ENCODE measurements around the gene PTGES3L.
A peak's percentile ranks its signal among the peaks of the same experiment; 100 is the strongest.

Gene PTGES3L

GRCh38 chr17:42979511-42980273 is at the start of gene PTGES3L:
Gene PTGES3L (minus strand): TSS chr17:42980080. CDS start chr17:42980053, 27 bp downstream.
- no peak for DNase-seq

GRCh38 chr17:43028221-43028861 is 48.5 kb upstream of the PTGES3L start:
- no peak for DNase-seq

DNA sequence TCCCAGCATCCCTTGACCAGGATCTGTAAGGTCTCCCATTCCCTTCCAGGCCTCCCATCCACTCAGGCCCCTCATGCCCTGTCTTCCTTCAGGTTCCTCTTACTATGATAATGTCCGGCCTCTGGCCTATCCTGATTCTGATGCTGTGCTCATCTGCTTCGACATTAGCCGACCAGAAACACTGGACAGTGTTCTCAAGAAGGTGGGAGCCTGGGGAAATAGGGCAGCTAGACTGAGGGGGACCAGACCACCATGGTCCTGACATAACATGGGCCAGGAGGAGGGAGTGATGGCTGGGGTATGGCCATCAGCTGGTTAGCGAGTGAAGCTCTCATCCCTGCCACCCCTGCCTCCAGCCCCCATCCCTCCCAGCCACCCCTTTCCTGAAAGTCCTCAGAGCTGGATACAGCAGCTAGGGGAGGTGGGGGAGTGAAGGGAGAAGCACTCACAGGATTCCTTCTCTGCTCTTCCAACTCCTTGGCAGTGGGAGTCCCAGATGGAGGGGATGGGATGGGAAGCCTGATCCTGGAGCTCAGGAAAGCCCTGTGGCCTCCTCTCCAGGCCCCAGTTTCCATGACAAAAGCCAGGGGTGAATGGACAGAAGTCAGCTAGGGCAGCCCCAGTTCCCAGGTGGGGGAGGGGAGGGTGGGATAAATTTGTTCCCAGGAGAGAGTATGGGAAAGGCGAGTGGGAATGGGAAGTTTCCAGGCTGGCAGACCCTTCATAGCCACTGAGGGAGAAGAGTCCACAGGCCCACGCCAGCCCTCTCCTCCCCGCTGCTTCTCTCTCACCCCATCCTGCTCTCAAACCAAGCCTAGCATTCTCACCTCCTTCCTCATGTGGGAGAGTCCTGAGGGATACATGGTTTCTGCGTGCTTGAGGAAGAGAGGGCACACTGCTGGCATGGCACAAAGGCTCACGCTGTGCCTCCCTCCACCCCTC is 47.5 kb upstream of the PTGES3L start:
- no peak for DNase-seq

GRCh38 chr17:43026595-43026994 is 46.7 kb upstream of the PTGES3L start:
- no peak for DNase-seq

GRCh38 chr17:43025766-43026537 is 46.1 kb upstream of the PTGES3L start:
- no peak for DNase-seq

DNA sequence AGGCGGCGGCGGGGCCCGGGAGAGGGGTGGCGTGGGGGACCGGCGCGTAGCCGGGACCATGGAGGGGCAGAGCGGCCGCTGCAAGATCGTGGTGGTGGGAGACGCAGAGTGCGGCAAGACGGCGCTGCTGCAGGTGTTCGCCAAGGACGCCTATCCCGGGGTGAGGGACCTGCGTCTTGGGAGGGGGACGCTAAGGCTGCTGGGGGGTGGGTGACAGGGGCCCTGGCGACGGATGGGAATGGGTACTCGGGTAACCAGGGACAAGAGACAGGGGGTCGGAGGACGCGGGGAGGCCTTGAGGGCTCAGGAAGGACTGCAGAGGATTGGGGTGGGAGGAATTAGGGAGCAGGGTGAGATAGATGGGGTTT is 45.4 kb upstream of the PTGES3L start:
- no peak for DNase-seq

GRCh38 chr17:43024407-43025289 is 44.8 kb upstream of the PTGES3L start, which contains the start of gene RND2:
Gene RND2 (plus strand): TSS chr17:43025231. CDS start chr17:43025348, 117 bp downstream.
- peak; percentile 90 for DNase-seq

DNA sequence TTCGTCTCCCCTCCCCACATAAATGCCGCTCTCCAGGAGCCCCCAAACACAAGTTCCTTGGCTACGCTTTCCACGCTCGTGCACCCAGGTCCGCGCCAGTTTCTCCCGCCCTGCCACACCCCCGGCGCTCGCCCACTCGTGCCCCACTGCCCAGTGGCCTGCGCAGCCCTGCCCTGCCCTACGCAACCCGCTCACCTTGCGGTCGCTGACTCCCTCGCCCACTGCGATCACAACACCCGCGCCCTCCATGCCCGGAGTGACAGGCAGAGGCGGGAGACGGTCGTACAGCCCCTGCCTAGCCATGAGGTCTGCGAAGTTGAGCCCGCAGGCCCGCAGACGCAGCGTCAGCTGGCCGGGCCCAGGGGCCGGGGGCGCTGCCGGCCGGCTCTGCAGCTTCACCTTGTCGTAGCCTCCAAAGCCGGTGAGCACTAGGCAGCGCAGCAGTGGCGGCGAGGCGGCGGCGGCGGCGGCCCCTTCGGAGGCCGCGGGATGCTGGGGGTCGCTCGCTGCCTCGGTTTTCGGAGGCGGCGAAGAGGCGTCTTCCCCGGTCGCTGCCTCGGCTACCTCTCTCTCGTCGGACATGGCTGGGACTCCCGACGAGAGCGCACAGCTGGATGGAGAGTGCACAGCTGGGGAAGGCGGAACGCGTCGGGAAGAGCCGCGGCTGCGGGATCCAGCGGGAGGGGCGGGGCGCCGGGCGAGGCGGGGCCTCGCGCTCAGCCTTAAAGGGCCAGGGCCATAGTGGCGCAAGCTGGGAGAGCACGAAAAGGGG is 42.0 kb upstream of the PTGES3L start, which contains the start of gene VAT1:
Gene VAT1, minus strand, starts transcription at position 645 of the 772 bp plus-strand sequence. Its CDS starts 63 bp downstream, at position 582.
- DNase-seq, result peak; percentile 83

- DNase-seq, result no peak
These were observed 41.2 kb upstream of the PTGES3L start for GRCh38 chr17:43020789-43021740.

DNA sequence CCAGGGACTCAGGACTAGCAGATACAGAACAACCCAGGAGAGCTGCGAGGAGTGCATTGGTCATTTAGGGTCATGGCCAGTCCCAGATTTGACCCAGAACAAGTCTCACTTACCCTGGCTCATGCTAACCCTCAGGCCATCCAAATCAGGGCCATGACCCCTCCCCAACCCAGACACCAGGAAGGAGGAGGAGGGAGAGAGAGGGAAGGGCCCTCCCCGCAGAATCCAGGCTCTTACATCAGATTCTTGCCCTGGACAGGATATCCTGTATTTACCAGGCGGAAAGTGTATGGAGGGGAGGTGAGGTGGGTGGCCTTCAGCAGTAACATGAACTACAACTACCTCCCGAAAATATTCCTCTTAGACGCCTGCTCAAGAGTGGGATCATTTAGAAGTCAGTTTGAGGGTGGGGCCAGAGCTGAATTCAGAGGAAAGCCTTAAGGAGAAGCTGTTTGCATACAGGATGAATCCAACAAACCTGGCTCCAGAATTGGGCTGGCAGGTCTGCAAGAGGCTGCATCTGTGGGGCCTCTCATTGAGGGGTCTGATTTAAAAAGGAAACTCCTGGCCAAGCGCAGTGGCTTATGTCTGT is 40.2 kb upstream of the PTGES3L start:
- no peak for DNase-seq

- no peak for DNase-seq
These were observed 39.5 kb upstream of the PTGES3L start for GRCh38 chr17:43019418-43019817.

GRCh38 chr17:43018932-43019331 is 39.1 kb upstream of the PTGES3L start:
- DNase-seq, result no peak

DNA sequence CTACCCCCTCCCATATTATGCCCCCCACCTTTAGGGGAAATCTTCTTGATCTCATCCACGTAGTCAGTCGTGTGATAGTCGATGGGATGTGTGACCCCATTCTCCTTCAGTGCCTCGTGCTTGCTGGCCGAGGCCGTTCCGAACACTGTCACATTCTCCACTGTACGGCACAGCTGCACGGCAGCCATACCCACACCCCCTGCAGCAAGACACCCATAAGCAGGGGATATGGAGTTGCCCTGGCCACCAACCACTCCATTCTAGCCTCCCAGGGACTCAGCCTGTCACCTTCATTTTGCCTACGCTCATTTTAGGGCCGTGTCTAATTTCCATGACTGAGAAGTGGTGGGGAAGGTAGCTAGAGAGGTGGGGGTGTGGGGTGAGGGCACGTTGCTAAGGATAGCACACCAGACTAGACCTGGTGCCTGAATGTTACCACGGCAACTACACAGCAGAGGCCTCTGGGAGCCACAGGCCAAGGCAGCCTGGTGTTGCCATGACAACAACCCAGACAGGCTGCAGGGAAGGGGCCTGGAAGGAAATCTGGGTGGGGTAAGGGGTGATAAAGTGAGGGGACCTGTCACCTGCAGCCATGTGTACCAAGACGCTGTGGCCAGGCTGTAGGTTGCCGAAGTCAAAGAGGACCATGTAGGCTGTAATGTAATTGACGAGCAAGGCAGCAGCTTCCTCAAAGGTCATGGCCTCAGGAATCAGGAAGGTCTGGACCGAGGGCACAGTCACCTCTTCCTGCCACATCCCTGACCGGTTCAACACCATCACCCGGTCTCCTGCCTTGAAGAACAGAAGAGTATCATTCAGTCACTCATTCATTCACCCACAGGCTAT is 38.4 kb upstream of the PTGES3L start:
- no peak for DNase-seq

- DNase-seq, result no peak
These were observed 36.3 kb upstream of the PTGES3L start for GRCh38 chr17:43016216-43016615.

- no peak for DNase-seq
These were observed 35.7 kb upstream of the PTGES3L start for GRCh38 chr17:43015579-43015978.

DNA sequence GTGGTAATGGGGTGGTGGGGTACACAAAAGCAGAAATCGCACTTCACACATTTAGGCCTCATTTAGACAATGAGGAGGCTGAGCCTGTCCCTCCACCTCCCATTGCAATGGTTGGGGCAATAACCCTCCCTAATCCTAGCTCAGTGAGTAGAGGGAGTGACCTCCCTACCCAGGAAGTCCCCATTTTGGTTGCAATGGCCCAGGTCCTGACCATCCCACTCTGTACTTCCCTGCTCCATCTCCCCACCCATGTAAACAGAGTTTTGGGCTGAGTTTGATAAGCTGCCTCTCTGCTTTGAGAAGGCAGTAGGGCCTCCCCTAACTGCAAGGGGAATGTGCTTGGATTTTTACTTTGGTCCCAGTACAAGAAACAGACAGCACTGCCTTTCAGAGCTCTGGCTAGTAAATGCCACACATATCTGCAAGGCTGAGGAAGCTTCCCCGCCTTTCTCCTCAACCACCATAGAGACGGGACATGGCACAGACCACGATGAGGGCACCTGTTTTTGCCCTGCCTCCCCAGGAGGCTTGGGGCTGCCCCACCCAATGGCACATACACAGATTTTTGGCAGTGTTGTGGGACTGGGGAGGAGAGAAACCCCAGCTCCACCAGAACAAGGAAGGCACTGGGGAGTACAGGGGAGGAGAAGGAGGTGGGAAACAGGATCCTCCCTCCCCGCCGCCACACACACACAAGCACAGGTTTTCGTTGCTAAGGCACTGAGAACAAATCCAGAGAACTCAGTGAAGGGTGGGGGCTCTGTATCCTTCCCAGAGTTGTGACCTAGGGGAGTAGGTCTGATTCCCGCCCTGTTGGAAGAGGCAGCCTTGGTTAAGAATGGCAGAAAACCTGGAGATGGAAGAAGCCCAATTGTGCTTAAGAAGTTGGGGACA is 35.0 kb upstream of the PTGES3L start:
- no peak for DNase-seq
